T-helper 17 cell (primary cell): ENCODE results near the gene ABCB10. TPM values are rescaled to one million over a fixed set of nuclear protein-coding genes. Genes with fewer than 3 reads are reported as not detected.

Source experiments
- ATAC-seq: fragments of 150-1000 bp; cut with Tn5 transposase; 2 replicates; pipeline ENCODE4 v1.10.0; 2021; ENCODE audit warnings: mild to moderate bottlenecking, moderate library complexity
- DNase-seq, 3 donors: peaks; one replicate each; pipeline versions ENCODE4 v3.0.0 to v3.0.0-alpha.2; 2020 to 2021
- H3K9me3 ChIP-seq: one replicate; pipeline ENCODE4 v1.7.0; 2013; ENCODE audit warnings: low read length, mild to moderate bottlenecking; ENCODE audit not compliant: control insufficient read depth, poor library complexity, severe bottlenecking
- H3K27ac Mint-ChIP-seq: one replicate; pipeline ENCODE4 v1.8.0; 2022; ENCODE audit warnings: mild to moderate bottlenecking, moderate library complexity, mixed read lengths
- H3K27me3 Mint-ChIP-seq: one replicate; pipeline ENCODE4 v1.8.0; 2022; ENCODE audit warnings: mixed read lengths
- H3K36me3 Mint-ChIP-seq: one replicate; pipeline ENCODE4 v1.8.0; 2022; ENCODE audit warnings: low read depth, mixed read lengths
- H3K4me1 Mint-ChIP-seq: one replicate; pipeline ENCODE4 v1.8.0; 2022; ENCODE audit warnings: mild to moderate bottlenecking, mixed read lengths
- H3K4me3 Mint-ChIP-seq: one replicate; pipeline ENCODE4 v1.8.0; 2022; ENCODE audit warnings: mild to moderate bottlenecking, moderate library complexity, mixed read lengths
- total RNA-seq, 4 donors: library from RNA in 2 of 4; stranded (reverse) in 2 of 4; gene quantifications; one replicate each; pipeline ENCODE4 v1.2.3 and lab custom pipeline; 2022 to 2026

The ABCB10 gene
- total RNA-seq, 2 donors from 2014 or later, result 12.9 to 19.2 TPM

GRCh38 chr1:229582715-229583114 lies 24.2 kb upstream of the ABCB10 start:
- ATAC-seq (no peak), DNase-seq (no peak)
- H3K9me3 ChIP-seq, result no peaks in the 10 kb centered on the region
- Mint-ChIP-seq H3K4me1 (peaks cover 5% of the 10 kb centered on the region), H3K36me3 (no peaks in the 10 kb centered on the region), H3K27me3 (peaks cover 11% of the 10 kb centered on the region), H3K27ac (no peak overlapping the region), H3K4me3 (no peak overlapping the region)

- no peak for ATAC-seq
- H3K27ac Mint-ChIP-seq, result no peak overlapping the region
- H3K27me3 Mint-ChIP-seq, result peaks cover 14% of the 10 kb centered on the region
Observed at GRCh38 chr1:229582011-229582694, 23.6 kb upstream of the ABCB10 start.

GRCh38 chr1:229581485-229581884 lies 23.0 kb upstream of the ABCB10 start:
- Mint-ChIP-seq H3K4me1 (no peaks in the 10 kb centered on the region), H3K4me3 (no peak overlapping the region), H3K36me3 (no peaks in the 10 kb centered on the region), H3K27me3 (peaks cover 14% of the 10 kb centered on the region), H3K27ac (no peak overlapping the region)
- no peak for ATAC-seq
- no peak for DNase-seq
- H3K9me3 ChIP-seq, result no peaks in the 10 kb centered on the region

More at GRCh38 chr1:229582011-229582694, 23.6 kb upstream of the ABCB10 start:
- Mint-ChIP-seq H3K4me1 (peaks cover 2% of the 10 kb centered on the region), H3K4me3 (no peak overlapping the region), H3K36me3 (no peaks in the 10 kb centered on the region)
- H3K9me3 ChIP-seq, result no peaks in the 10 kb centered on the region
- no peak for DNase-seq

DNA sequence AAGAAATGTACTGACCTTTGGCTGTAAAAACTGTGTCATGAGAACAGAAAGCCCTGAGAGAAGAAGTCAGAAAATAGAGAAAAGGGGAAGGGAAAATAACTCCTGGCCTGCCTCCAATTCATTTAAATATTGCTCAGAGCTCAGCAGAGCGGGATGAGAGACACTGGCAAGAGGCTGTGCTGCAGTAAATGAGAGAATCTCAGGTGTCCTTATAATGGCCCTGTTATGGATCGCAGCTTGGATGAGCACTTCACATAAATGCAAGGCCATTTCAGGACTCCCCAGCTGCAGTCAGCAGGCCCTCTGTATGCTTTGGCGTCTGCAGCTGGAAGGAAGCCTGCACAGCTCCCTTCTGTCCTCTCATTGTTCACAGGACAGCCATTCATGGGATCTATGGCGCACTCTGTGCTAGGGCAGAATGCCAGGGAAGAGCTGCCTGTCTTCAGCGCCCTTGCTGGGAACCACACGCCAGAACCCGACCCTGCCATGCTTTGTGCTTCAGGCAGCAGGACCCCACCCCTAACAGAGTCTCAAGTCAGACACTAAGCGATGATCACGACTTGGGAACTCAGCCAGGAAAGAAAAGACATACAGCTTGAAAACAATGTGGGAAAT lies 20.7 kb upstream of the ABCB10 start:
- no peak overlapping the region for H3K27ac Mint-ChIP-seq
- no peak for ATAC-seq

GRCh38 chr1:229578168-229579058 lies 19.9 kb upstream of the ABCB10 start:
- no peak for ATAC-seq

More for the DNA sequence above, 20.7 kb upstream of the ABCB10 start:
- no peaks in the 10 kb centered on the region for H3K9me3 ChIP-seq
- Mint-ChIP-seq H3K27me3 (peaks cover 15% of the 10 kb centered on the region), H3K36me3 (no peaks in the 10 kb centered on the region), H3K4me3 (no peak overlapping the region), H3K4me1 (no peaks in the 10 kb centered on the region)
- DNase-seq, result no peak

DNA sequence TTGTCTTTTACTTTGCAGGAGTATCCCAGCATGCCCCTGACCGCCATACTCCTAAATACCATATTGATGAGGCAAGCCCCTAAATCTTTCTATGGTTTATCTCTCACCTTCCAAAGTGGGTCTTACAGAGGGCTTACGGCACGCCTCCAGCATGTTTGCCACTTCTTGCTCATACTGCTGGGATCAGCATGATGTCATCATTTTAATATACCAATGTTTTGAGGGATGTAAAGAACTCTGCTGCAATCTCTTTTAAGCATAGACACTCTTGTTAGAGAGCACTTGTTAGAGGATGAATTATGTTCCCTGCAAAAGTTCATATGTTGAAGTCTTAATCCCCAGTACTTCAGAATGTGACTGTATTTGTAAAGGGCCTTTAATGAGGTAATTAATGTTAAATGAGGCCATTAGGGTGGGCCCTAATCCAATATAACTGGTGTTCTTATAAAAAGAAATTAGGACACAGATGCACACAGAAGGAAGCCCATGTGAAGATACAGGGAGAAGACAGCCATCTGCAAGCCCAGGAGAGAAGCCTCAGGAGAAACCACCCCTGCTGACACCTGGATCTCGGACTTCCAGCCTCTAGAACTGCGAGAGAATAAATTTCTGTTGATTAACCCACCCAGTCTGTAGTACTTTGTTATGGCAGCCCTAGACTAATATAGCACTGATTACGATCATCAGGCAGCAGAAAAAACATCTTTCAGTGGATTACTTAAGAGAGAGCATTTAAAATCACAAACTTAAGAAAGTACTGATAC lies 16.4 kb upstream of the ABCB10 start:
- Mint-ChIP-seq H3K4me3 (no peak overlapping the region), H3K27me3 (peaks cover 25% of the 10 kb centered on the region), H3K36me3 (no peaks in the 10 kb centered on the region), H3K27ac (no peak overlapping the region), H3K4me1 (peaks cover 4% of the 10 kb centered on the region)
- ATAC-seq (no peak), DNase-seq (no peak)
- no peaks in the 10 kb centered on the region for H3K9me3 ChIP-seq

More at GRCh38 chr1:229578168-229579058, 19.9 kb upstream of the ABCB10 start:
- H3K9me3 ChIP-seq, result no peaks in the 10 kb centered on the region
- Mint-ChIP-seq H3K27me3 (peaks cover 21% of the 10 kb centered on the region), H3K27ac (no peak overlapping the region), H3K4me3 (no peak overlapping the region), H3K4me1 (no peaks in the 10 kb centered on the region), H3K36me3 (no peaks in the 10 kb centered on the region)
- no peak for DNase-seq

GRCh38 chr1:229572286-229572685 lies 13.8 kb upstream of the ABCB10 start:
- H3K4me1 Mint-ChIP-seq, result peaks cover 4% of the 10 kb centered on the region
- H3K4me3 Mint-ChIP-seq, result no peak overlapping the region
- peaks cover 2% of the 10 kb centered on the region for H3K36me3 Mint-ChIP-seq
- H3K9me3 ChIP-seq, result no peaks in the 10 kb centered on the region
- H3K27me3 Mint-ChIP-seq, result peaks cover 14% of the 10 kb centered on the region
- H3K27ac Mint-ChIP-seq, result no peak overlapping the region
- ATAC-seq, result no peak
- DNase-seq, result no peak

- no peaks in the 10 kb centered on the region for H3K9me3 ChIP-seq
- no peak for DNase-seq
- no peak for ATAC-seq
- H3K36me3 Mint-ChIP-seq, result peaks cover 2% of the 10 kb centered on the region
- peaks cover 4% of the 10 kb centered on the region for H3K4me1 Mint-ChIP-seq
- no peak overlapping the region for H3K27ac Mint-ChIP-seq
- peaks cover 16% of the 10 kb centered on the region for H3K27me3 Mint-ChIP-seq
- no peak overlapping the region for H3K4me3 Mint-ChIP-seq
Observed at GRCh38 chr1:229570891-229571516, 12.5 kb upstream of the ABCB10 start.

- peaks cover 4% of the 10 kb centered on the region for H3K4me1 Mint-ChIP-seq
- H3K27me3 Mint-ChIP-seq, result peaks cover 16% of the 10 kb centered on the region
- DNase-seq (no peak), ATAC-seq (no peak)
- peaks cover 2% of the 10 kb centered on the region for H3K36me3 Mint-ChIP-seq
- no peaks in the 10 kb centered on the region for H3K9me3 ChIP-seq
- no peak overlapping the region for H3K27ac Mint-ChIP-seq
- no peak overlapping the region for H3K4me3 Mint-ChIP-seq
Observed at GRCh38 chr1:229570305-229570704, 11.8 kb upstream of the ABCB10 start.

- Mint-ChIP-seq H3K27me3 (peaks cover 9% of the 10 kb centered on the region), H3K27ac (no peak overlapping the region), H3K4me1 (peaks cover 1% of the 10 kb centered on the region), H3K36me3 (peaks cover 2% of the 10 kb centered on the region), H3K4me3 (no peak overlapping the region)
- DNase-seq (no peak), ATAC-seq (no peak)
- no peaks in the 10 kb centered on the region for H3K9me3 ChIP-seq
Observed at GRCh38 chr1:229567109-229567868, 8.8 kb upstream of the ABCB10 start.

DNA sequence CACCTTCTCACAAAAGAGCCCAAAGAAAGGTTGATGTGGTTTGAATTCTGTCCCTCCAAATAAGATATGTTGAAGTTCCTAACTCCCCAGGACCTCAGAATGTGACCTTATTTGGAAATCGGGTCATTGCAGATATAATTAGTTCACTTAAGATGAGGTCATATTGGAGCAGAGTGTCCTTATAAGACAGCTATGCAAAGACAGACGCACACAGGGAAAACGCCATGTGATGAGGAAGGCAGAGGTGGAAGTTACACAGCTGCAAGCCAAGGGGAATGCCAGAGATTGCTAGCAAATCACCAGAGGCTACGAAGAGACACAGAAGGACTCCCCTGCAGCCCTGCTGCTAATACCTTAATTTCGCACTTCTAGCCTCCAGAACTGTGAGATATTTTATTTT lies 5.2 kb upstream of the ABCB10 start:
- peaks cover 2% of the 10 kb centered on the region for H3K36me3 Mint-ChIP-seq
- H3K4me3 Mint-ChIP-seq, result no peak overlapping the region
- H3K4me1 Mint-ChIP-seq, result peaks cover 7% of the 10 kb centered on the region
- no peak for DNase-seq
- no peak overlapping the region for H3K27ac Mint-ChIP-seq
- no peak for ATAC-seq
- H3K9me3 ChIP-seq, result no peaks in the 10 kb centered on the region
- H3K27me3 Mint-ChIP-seq, result peaks cover 5% of the 10 kb centered on the region

DNA sequence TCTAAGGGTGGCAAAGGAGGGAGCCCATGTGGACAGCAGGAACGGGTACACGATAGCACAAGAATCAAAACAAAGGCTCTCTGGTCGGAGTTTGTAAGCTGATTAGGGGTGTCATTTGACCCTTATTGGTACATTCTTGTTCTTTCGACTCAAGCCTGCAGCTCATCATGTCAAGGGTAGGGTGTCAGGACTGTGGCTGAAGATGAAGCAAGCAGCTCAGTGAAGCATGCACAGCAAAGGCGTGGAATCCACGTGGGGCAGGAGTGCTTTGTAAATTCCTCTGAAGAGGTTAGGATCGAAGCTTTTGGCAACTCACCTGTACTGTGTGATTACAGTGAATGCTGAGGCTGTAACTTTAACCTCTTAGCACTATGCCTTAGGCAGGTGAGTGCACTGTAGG lies 4.7 kb upstream of the ABCB10 start:
- Mint-ChIP-seq H3K4me3 (no peak overlapping the region), H3K27me3 (peaks cover 5% of the 10 kb centered on the region), H3K4me1 (peaks cover 7% of the 10 kb centered on the region), H3K36me3 (peaks cover 2% of the 10 kb centered on the region), H3K27ac (no peak overlapping the region)
- no peak for DNase-seq
- no peak for ATAC-seq
- H3K9me3 ChIP-seq, result no peaks in the 10 kb centered on the region
